Effector CD8-positive, alpha-beta T cell (primary cell): ENCODE data around the gene ENO1.
"Not testable (repeated sequence)": the region's sequence is repeated elsewhere in the genome, so short reads cannot be mapped to it uniquely, and the experiment has no call there.

Experiments
- DNase-seq: peaks from one replicate; lab custom pipeline; 2025; lab: John Stamatoyannopoulos, UW

The ENO1 gene

GRCh38 chr1:8896775-8897174 lies 18.3 kb upstream of the ENO1 start:
- DNase-seq = not testable (repeated sequence)

GRCh38 chr1:8892026-8892425 lies 13.5 kb upstream of the ENO1 start:
- DNase-seq = no peak

GRCh38 chr1:8891401-8891800 lies 12.9 kb upstream of the ENO1 start:
- no peak for DNase-seq

- DNase-seq = no peak
Measured at GRCh38 chr1:8889925-8890785, 11.7 kb upstream of the ENO1 start.

GRCh38 chr1:8889103-8889846 lies 10.8 kb upstream of the ENO1 start:
- no peak for DNase-seq

- DNase-seq = no peak
Measured at GRCh38 chr1:8886589-8886988, 8.1 kb upstream of the ENO1 start.

- DNase-seq = not testable (repeated sequence)
Measured at GRCh38 chr1:8886031-8886524, 7.6 kb upstream of the ENO1 start.

GRCh38 chr1:8884105-8884504 lies 5.6 kb upstream of the ENO1 start:
- not testable (repeated sequence) for DNase-seq

GRCh38 chr1:8883491-8883890 lies 5.0 kb upstream of the ENO1 start:
- DNase-seq = no peak

GRCh38 chr1:8879922-8880676 lies 1.6 kb upstream of the ENO1 start:
- DNase-seq = no peak

GRCh38 chr1:8879464-8879921 lies 1.0 kb upstream of the ENO1 start:
- DNase-seq = no peak

GRCh38 chr1:8878698-8879463 lies 395 bp upstream of the ENO1 start:
- DNase-seq = peak; percentile 99

- no peak for DNase-seq
Measured at GRCh38 chr1:8876087-8876486, 2.4 kb downstream of the ENO1 start.

- no peak for DNase-seq
Measured at GRCh38 chr1:8875216-8875861, 3.1 kb downstream of the ENO1 start.

- DNase-seq = no peak
Measured at GRCh38 chr1:8874230-8875201, 4.0 kb downstream of the ENO1 start.

- DNase-seq = no peak
Measured at GRCh38 chr1:8873506-8874229, 4.8 kb downstream of the ENO1 start.

- no peak for DNase-seq
Measured at GRCh38 chr1:8873001-8873400, 5.5 kb downstream of the ENO1 start.

GRCh38 chr1:8871965-8872399 lies 6.5 kb downstream of the ENO1 start:
- DNase-seq = no peak

GRCh38 chr1:8871539-8871935 lies 6.9 kb downstream of the ENO1 start:
- DNase-seq = no peak
